ENCODE data around the gene FAT1. TPM values are rescaled to one million over a fixed set of nuclear protein-coding genes. Genes with fewer than 3 reads are reported as not detected.

The FAT1 gene
- total RNA-seq, 1 donor from 2014 or later, result 67.7 TPM

GRCh38 chr4:186688150-186688943 lies 35.3 kb downstream of the FAT1 start:
- peaks cover 19% of the 10 kb centered on the region for H3K4me1 Mint-ChIP-seq (ENCODE audit: unreplicated experiment)
- DNase-seq (ENCODE audit: low spot score), result no peak
- no peaks in the 10 kb centered on the region for H3K9me3 Mint-ChIP-seq (ENCODE audit: unreplicated experiment)
- no peak overlapping the region for H3K27ac Mint-ChIP-seq (ENCODE audit: unreplicated experiment)
- no peak overlapping the region for H3K4me3 Mint-ChIP-seq (ENCODE audit: unreplicated experiment)
- no peaks in the 10 kb centered on the region for H3K27me3 Mint-ChIP-seq (ENCODE audit: unreplicated experiment)
- TF ChIP-seq CTCF (IDR thresholded peaks at IDR 0.05; ENCODE audit: unreplicated experiment), result no peak
- no peaks in the 10 kb centered on the region for H3K36me3 Mint-ChIP-seq (ENCODE audit: low read depth, unreplicated experiment)

DNA sequence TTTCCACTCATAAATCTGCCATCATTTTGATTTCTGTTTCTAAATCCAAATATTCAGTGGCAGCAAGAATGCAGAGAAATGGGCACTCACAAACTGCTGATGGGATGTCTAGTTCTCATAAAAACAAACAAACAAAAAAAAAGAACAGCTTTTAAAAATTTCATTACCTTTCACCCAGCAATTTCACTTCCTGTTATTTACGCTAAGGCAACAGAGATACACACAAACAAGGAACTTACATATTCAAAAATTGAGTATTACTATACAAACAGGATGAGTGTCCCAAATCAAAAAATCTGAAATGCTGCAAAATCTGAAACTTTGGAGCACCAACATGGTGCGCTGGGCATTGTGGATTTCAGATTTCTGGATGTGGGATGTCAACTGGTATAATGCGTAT lies 36.4 kb downstream of the FAT1 start:
- H3K4me3 Mint-ChIP-seq (ENCODE audit: unreplicated experiment), result no peak overlapping the region
- TF ChIP-seq CTCF (IDR thresholded peaks at IDR 0.05; ENCODE audit: unreplicated experiment), result no peak
- H3K9me3 Mint-ChIP-seq (ENCODE audit: unreplicated experiment), result no peaks in the 10 kb centered on the region
- no peak for DNase-seq (ENCODE audit: low spot score)
- no peaks in the 10 kb centered on the region for H3K36me3 Mint-ChIP-seq (ENCODE audit: low read depth, unreplicated experiment)
- H3K27me3 Mint-ChIP-seq (ENCODE audit: unreplicated experiment), result no peaks in the 10 kb centered on the region
- H3K4me1 Mint-ChIP-seq (ENCODE audit: unreplicated experiment), result peaks cover 19% of the 10 kb centered on the region
- no peak overlapping the region for H3K27ac Mint-ChIP-seq (ENCODE audit: unreplicated experiment)

- H3K4me1 Mint-ChIP-seq (ENCODE audit: unreplicated experiment), result peaks cover 19% of the 10 kb centered on the region
- H3K27ac Mint-ChIP-seq (ENCODE audit: unreplicated experiment), result no peak overlapping the region
- no peaks in the 10 kb centered on the region for H3K9me3 Mint-ChIP-seq (ENCODE audit: unreplicated experiment)
- no peak overlapping the region for H3K4me3 Mint-ChIP-seq (ENCODE audit: unreplicated experiment)
- no peaks in the 10 kb centered on the region for H3K36me3 Mint-ChIP-seq (ENCODE audit: low read depth, unreplicated experiment)
- no peaks in the 10 kb centered on the region for H3K27me3 Mint-ChIP-seq (ENCODE audit: unreplicated experiment)
- no peak for TF ChIP-seq CTCF (IDR thresholded peaks at IDR 0.05; ENCODE audit: unreplicated experiment)
- no peak for DNase-seq (ENCODE audit: low spot score)
Measured at GRCh38 chr4:186685767-186686183, 37.9 kb downstream of the FAT1 start.

DNA sequence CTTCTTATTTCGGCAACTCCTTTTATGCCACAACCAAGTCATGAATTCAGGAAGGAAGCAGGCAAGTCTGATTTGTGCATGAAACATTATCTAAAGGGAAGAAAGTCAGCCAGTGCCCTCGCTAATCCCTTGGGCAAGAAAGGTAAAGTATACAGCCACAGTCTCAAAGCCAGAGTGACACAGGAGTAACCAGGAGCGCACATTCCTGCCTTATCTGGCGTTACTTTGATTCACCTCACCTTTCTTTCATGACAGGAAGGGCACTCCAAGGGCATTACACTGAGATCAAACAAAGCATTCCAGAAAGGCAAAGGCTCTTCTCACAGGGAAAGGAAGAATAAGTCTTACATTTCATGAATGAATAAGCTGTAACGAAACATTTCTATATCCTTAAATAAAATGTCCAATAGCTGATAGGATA lies 38.8 kb downstream of the FAT1 start:
- no peak overlapping the region for H3K27ac Mint-ChIP-seq (ENCODE audit: unreplicated experiment)
- no peak for TF ChIP-seq CTCF (IDR thresholded peaks at IDR 0.05; ENCODE audit: unreplicated experiment)
- H3K4me1 Mint-ChIP-seq (ENCODE audit: unreplicated experiment), result peaks cover 19% of the 10 kb centered on the region
- H3K36me3 Mint-ChIP-seq (ENCODE audit: low read depth, unreplicated experiment), result no peaks in the 10 kb centered on the region
- H3K4me3 Mint-ChIP-seq (ENCODE audit: unreplicated experiment), result no peak overlapping the region
- no peaks in the 10 kb centered on the region for H3K27me3 Mint-ChIP-seq (ENCODE audit: unreplicated experiment)
- DNase-seq (ENCODE audit: low spot score), result no peak
- H3K9me3 Mint-ChIP-seq (ENCODE audit: unreplicated experiment), result no peaks in the 10 kb centered on the region

DNA sequence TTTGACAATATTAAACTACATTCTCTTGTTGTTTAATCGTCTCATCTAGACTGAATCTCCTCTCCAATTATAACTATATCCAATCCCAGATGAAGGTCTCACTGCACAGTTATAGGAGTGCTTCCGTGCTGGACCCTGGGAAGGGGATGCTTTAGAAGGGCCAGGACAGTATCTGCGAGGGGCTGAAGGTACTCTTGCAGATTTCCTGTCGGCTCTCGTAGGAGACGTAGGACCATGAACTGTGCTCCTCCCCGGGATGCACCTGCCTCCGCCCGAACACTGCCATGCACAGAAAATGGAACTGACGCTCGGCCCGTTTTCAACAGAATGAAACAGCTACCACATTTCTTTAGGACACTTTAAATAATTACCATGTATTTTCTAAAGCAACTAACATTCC lies 39.4 kb downstream of the FAT1 start:
- Mint-ChIP-seq H3K9me3 (ENCODE audit: unreplicated experiment) (no peaks in the 10 kb centered on the region), H3K4me1 (ENCODE audit: unreplicated experiment) (peaks cover 17% of the 10 kb centered on the region), H3K27ac (ENCODE audit: unreplicated experiment) (no peak overlapping the region), H3K27me3 (ENCODE audit: unreplicated experiment) (no peaks in the 10 kb centered on the region), H3K36me3 (ENCODE audit: low read depth, unreplicated experiment) (no peaks in the 10 kb centered on the region), H3K4me3 (ENCODE audit: unreplicated experiment) (no peak overlapping the region)
- TF ChIP-seq CTCF (IDR thresholded peaks at IDR 0.05; ENCODE audit: unreplicated experiment), result no peak
- no peak for DNase-seq (ENCODE audit: low spot score)
